ENCODE results near the gene TRIM68. TPM values are rescaled to one million over a fixed set of nuclear protein-coding genes. Genes with fewer than 3 reads are reported as not detected.

The TRIM68 gene
- 1 to 10 TPM; 3.3 to 8.6 (median 5.8) TPM for total RNA-seq
- long read RNA-seq, result 0 reads

- H3K4me3 ChIP-seq, result peak within 1 kb of the TSS; percentile 66 to 82 (median 76)
- 5% methylated on average over 22 of the region's 43 CpGs for WGBS (ENCODE audit: insufficient coverage, low coverage, low lambda C conversion rate, missing lambda C conversion rate)
- peak; percentile 99 to 100 (median 99) for ATAC-seq
- H3K36me3 ChIP-seq, result peaks cover 0 to 8% (median 0%) of the 10 kb centered on the region in 4 donors
- peaks cover 0 to 19% (median 0%) of the 10 kb centered on the region in 4 donors for H3K4me1 ChIP-seq
- DNase-seq, result peak; percentile 97 to 98 (median 98)
- H3K27ac ChIP-seq, result peak within 1 kb of the TSS; percentile 77 to 80 (median 77)
- no peaks in the 10 kb centered on the region for H3K9me3 ChIP-seq
- TF ChIP-seq CTCF (IDR thresholded peaks at IDR 0.05), result peak in 3 of 4 donors; percentile 6 to 12 (median 7)
- peak; percentile 90 for TF ChIP-seq POLR2A (IDR thresholded peaks at IDR 0.05)
- no peaks in the 10 kb centered on the region for H3K27me3 ChIP-seq
- intact Hi-C loops (cut with DNase I), result no loop called here
Measured at GRCh38 chr11:4607781-4608666, at the start of gene TRIM68. Gene TRIM68, minus strand, starts transcription at chr11:4608231. Its CDS starts 2,727 bp downstream, at chr11:4605504.

GRCh38 chr11:4654635-4655369 is 46.8 kb upstream of the TRIM68 start:
- intact Hi-C loops (cut with DNase I), result no loop called here
- Histone ChIP-seq H3K27ac (no peak overlapping the region), H3K4me1 (no peaks in the 10 kb centered on the region), H3K9me3 (no peaks in the 10 kb centered on the region), H3K27me3 (no peaks in the 10 kb centered on the region), H3K4me3 (no peak overlapping the region), H3K36me3 (no peaks in the 10 kb centered on the region)
- DNase-seq (no peak), ATAC-seq (no peak)
- no peak for TF ChIP-seq CTCF (IDR thresholded peaks at IDR 0.05)
- TF ChIP-seq POLR2A (IDR thresholded peaks at IDR 0.05), result no peak
- 57% methylated on average over 2 of the region's 2 CpGs for WGBS (ENCODE audit: insufficient coverage, low coverage, low lambda C conversion rate, missing lambda C conversion rate)

GRCh38 chr11:4647766-4648165 is 39.7 kb upstream of the TRIM68 start:
- Histone ChIP-seq H3K4me1 (no peaks in the 10 kb centered on the region), H3K36me3 (no peaks in the 10 kb centered on the region), H3K9me3 (no peaks in the 10 kb centered on the region), H3K4me3 (no peak overlapping the region), H3K27me3 (no peaks in the 10 kb centered on the region), H3K27ac (no peak overlapping the region)
- DNase-seq (no peak), ATAC-seq (no peak)
- intact Hi-C loops (cut with DNase I), result no loop called here
- WGBS (ENCODE audit: insufficient coverage, low coverage, low lambda C conversion rate, missing lambda C conversion rate), result 63% methylated on average over 4 of the region's 4 CpGs
- TF ChIP-seq CTCF (IDR thresholded peaks at IDR 0.05) (no peak), POLR2A (IDR thresholded peaks at IDR 0.05) (no peak)

GRCh38 chr11:4645974-4646373 is 37.9 kb upstream of the TRIM68 start:
- intact Hi-C loops (cut with DNase I), result no loop called here
- Histone ChIP-seq H3K36me3 (no peaks in the 10 kb centered on the region), H3K4me1 (no peaks in the 10 kb centered on the region), H3K27ac (no peak overlapping the region), H3K27me3 (no peaks in the 10 kb centered on the region), H3K9me3 (no peaks in the 10 kb centered on the region), H3K4me3 (no peak overlapping the region)
- 67% methylated on average over 1 of the region's 2 CpGs for WGBS (ENCODE audit: insufficient coverage, low coverage, low lambda C conversion rate, missing lambda C conversion rate)
- no peak for ATAC-seq
- TF ChIP-seq CTCF (IDR thresholded peaks at IDR 0.05) (no peak), POLR2A (IDR thresholded peaks at IDR 0.05) (no peak)
- DNase-seq, result no peak

Measured in right lobe of liver (tissue), 6 donors.